ENCODE data around the gene USP13.

USP13 gene

GRCh38 chr3:179666030-179666429 lies 13.2 kb downstream of the USP13 start:
- DNase-seq (ENCODE audit: low read depth): no peak
- no peak for TF ChIP-seq MYC (IDR thresholded peaks at IDR 0.05; ENCODE audit: low read depth, low read length)
- TF ChIP-seq POLR2A (IDR thresholded peaks at IDR 0.05; ENCODE audit: extremely low read depth, insufficient read length): no peak
- no peak for TF ChIP-seq MAX (IDR thresholded peaks at IDR 0.05; ENCODE audit: low read depth, low read length)
- TF ChIP-seq CTCF (IDR thresholded peaks at IDR 0.05; ENCODE audit: low read depth, low read length): no peak
- no peak overlapping the region for H3K4me3 ChIP-seq (ENCODE audit: low read depth, low read length)

- TF ChIP-seq MYC (IDR thresholded peaks at IDR 0.05; ENCODE audit: low read depth, low read length) (no peak), POLR2A (IDR thresholded peaks at IDR 0.05; ENCODE audit: extremely low read depth, insufficient read length) (no peak), MAX (IDR thresholded peaks at IDR 0.05; ENCODE audit: low read depth, low read length) (no peak), CTCF (IDR thresholded peaks at IDR 0.05; ENCODE audit: low read depth, low read length) (no peak)
- H3K4me3 ChIP-seq (ENCODE audit: low read depth, low read length): no peak overlapping the region
- DNase-seq (ENCODE audit: low read depth): no peak
Measured at GRCh38 chr3:179666436-179667035, 13.7 kb downstream of the USP13 start.

GRCh38 chr3:179668429-179668828 lies 15.6 kb downstream of the USP13 start:
- TF ChIP-seq MYC (IDR thresholded peaks at IDR 0.05; ENCODE audit: low read depth, low read length) (no peak), CTCF (IDR thresholded peaks at IDR 0.05; ENCODE audit: low read depth, low read length) (no peak), POLR2A (IDR thresholded peaks at IDR 0.05; ENCODE audit: extremely low read depth, insufficient read length) (no peak), MAX (IDR thresholded peaks at IDR 0.05; ENCODE audit: low read depth, low read length) (no peak)

GRCh38 chr3:179670311-179670710 lies 17.5 kb downstream of the USP13 start:
- no peak overlapping the region for H3K4me3 ChIP-seq (ENCODE audit: low read depth, low read length)
- TF ChIP-seq MAX (IDR thresholded peaks at IDR 0.05; ENCODE audit: low read depth, low read length): no peak
- no peak for TF ChIP-seq MYC (IDR thresholded peaks at IDR 0.05; ENCODE audit: low read depth, low read length)
- no peak for TF ChIP-seq POLR2A (IDR thresholded peaks at IDR 0.05; ENCODE audit: extremely low read depth, insufficient read length)
- no peak for TF ChIP-seq CTCF (IDR thresholded peaks at IDR 0.05; ENCODE audit: low read depth, low read length)
- no peak for DNase-seq (ENCODE audit: low read depth)

More at GRCh38 chr3:179668429-179668828, 15.6 kb downstream of the USP13 start:
- no peak for DNase-seq (ENCODE audit: low read depth)
- no peak overlapping the region for H3K4me3 ChIP-seq (ENCODE audit: low read depth, low read length)

GRCh38 chr3:179671309-179671708 lies 18.5 kb downstream of the USP13 start:
- TF ChIP-seq MYC (IDR thresholded peaks at IDR 0.05; ENCODE audit: low read depth, low read length) (no peak), MAX (IDR thresholded peaks at IDR 0.05; ENCODE audit: low read depth, low read length) (no peak), POLR2A (IDR thresholded peaks at IDR 0.05; ENCODE audit: extremely low read depth, insufficient read length) (no peak), CTCF (IDR thresholded peaks at IDR 0.05; ENCODE audit: low read depth, low read length) (no peak)
- DNase-seq (ENCODE audit: low read depth): no peak
- H3K4me3 ChIP-seq (ENCODE audit: low read depth, low read length): no peak overlapping the region

All from NB4 (cell line).